Loucy (cell line): Measurements from ENCODE around the gene NCAPH2.

ENCODE experiments used
- H2AFZ ChIP-seq: fragments of 200-600 bp; sonication (generic); 2 replicates; pipeline ENCODE4 v1.6.0; 2016; ENCODE audit warnings: antibody characterized with exemption, mild to moderate bottlenecking, low read length, moderate library complexity
- H3F3A ChIP-seq: fragments of 200-600 bp; 2 replicates; pipeline ENCODE4 v1.6.0; 2016; ENCODE audit warnings: antibody characterized with exemption, low read depth, mild to moderate bottlenecking
- H3K27me3 ChIP-seq: fragments of 200-600 bp; sonication (generic); 2 replicates; pipeline ENCODE4 v1.6.1; 2014; ENCODE audit warnings: low read length, mild to moderate bottlenecking; ENCODE audit not compliant: insufficient read depth, poor library complexity, severe bottlenecking
- H3K36me3 ChIP-seq: fragments of 200-600 bp; sonication (generic); 2 replicates; pipeline ENCODE4 v1.6.1; 2016; ENCODE audit warnings: low read length; ENCODE audit not compliant: insufficient read depth
- H3K4me1 ChIP-seq: fragments of 200-600 bp; sonication (generic); 2 replicates; pipeline ENCODE4 v1.5.1; 2014; ENCODE audit warnings: low read length, mild to moderate bottlenecking; ENCODE audit not compliant: insufficient read depth, poor library complexity, severe bottlenecking
- H3K4me2 ChIP-seq: fragments of 200-600 bp; sonication (generic); 2 replicates; pipeline ENCODE4 v1.6.0; 2014; ENCODE audit warnings: antibody characterized with exemption, low read length, low read depth, mild to moderate bottlenecking; ENCODE audit not compliant: poor library complexity, severe bottlenecking
- H3K4me3 ChIP-seq: fragments of 200-600 bp; sonication (generic); 2 replicates; pipeline ENCODE4 v1.5.1; 2014; ENCODE audit warnings: low read length, mild to moderate bottlenecking, mixed read lengths; ENCODE audit not compliant: poor library complexity, severe bottlenecking
- H3K79me2 ChIP-seq: fragments of 200-600 bp; sonication (generic); 2 replicates; pipeline ENCODE4 v1.6.1; 2014; ENCODE audit warnings: low read length; ENCODE audit not compliant: insufficient read depth
- H3K9ac ChIP-seq: fragments of 200-600 bp; sonication (generic); 2 replicates; pipeline ENCODE4 v1.6.0; 2014; ENCODE audit warnings: mild to moderate bottlenecking, low read depth, low read length, moderate library complexity; ENCODE audit not compliant: poor library complexity, severe bottlenecking
- H3K9me2 ChIP-seq: fragments of 200-600 bp; sonication (generic); replicated peaks from 2 replicates; pipeline ENCODE4 v1.6.1; 2016; ENCODE audit warnings: low read depth, low read length, mixed read lengths
- H3K9me3 ChIP-seq: fragments of 200-600 bp; sonication (generic); 2 replicates; pipeline ENCODE4 v1.6.1; 2014; ENCODE audit warnings: mild to moderate bottlenecking, antibody characterized with exemption, low read length, low read depth; ENCODE audit not compliant: insufficient read depth
- H4K20me1 ChIP-seq: fragments of 200-600 bp; sonication (generic); 2 replicates; pipeline ENCODE4 v1.6.0; 2014; ENCODE audit warnings: antibody characterized with exemption, low read length, mild to moderate bottlenecking; ENCODE audit not compliant: insufficient read depth, poor library complexity, severe bottlenecking
- EZH2phosphoT487 ChIP-seq: fragments of 200-600 bp; IDR thresholded peaks from 2 replicates; pipeline ENCODE4 v1.6.1; 2018; ENCODE audit warnings: antibody characterized with exemption, mild to moderate bottlenecking, moderate library complexity, borderline replicate concordance
- TF ChIP-seq, protein P1 (sequence below): fragments of 200-600 bp; sonication (generic); conservative IDR thresholded peaks from 2 replicates; pipeline ENCODE4 v1.5.1; 2014; ENCODE audit warnings: mild to moderate bottlenecking, antibody characterized with exemption, low read length

NCAPH2 gene

DNA sequence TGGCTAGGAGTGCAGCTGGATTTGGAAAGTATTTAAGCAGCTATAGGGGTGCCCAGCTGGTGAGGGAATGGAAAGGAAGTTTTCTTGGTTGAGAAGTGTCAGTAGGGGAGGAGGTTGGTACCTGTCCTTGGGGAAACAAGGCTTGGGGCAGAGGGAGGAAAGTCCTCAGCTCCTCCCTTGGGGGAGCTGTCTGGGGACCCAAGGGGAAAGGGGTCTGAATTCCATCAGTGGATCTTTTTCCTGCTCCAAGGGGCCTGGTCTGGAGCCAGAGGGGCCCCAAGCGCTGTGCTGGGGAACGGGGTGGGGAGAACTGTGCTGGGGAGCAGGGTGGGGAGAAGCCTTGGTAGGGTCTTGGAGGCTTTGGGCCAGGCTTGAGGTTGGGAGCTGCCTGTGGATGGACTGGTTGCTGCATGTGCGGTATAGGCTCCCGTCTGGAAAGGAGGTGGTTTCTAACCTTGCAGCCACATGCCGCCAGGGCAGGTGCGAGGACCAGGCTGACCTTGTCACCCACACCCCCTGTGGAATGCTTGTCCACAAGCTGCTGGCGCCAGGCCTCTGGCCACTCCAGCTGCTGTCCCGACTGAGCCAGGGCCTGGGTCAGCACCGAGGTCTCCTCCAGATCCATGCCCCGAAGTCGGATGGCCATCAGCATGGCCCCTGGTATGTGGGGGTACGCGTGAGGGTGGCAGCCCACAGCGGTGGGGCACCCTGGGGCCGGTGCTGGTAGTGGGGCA lies 20.8 kb downstream of the NCAPH2 start:
- Histone ChIP-seq H2AFZ (no peak overlapping the region), H3K9me3 (no peaks in the 10 kb centered on the region), H3K79me2 (peaks cover 13% of the 10 kb centered on the region; the same call in 1 of the 2 replicates), H4K20me1 (peaks cover 6% of the 10 kb centered on the region), H3K9ac (no peak overlapping the region), H3K27me3 (no peaks in the 10 kb centered on the region), H3K9me2 (no peaks in the 10 kb centered on the region), H3F3A (peaks cover 4% of the 10 kb centered on the region; the same call in 1 of the 2 replicates), H3K4me2 (no peak overlapping the region), H3K36me3 (peaks cover 4% of the 10 kb centered on the region; the same call in 1 of the 2 replicates), H3K4me3 (no peak overlapping the region), H3K4me1 (peaks cover 16% of the 10 kb centered on the region)
- no peak for TF ChIP-seq EZH2phosphoT487

DNA sequence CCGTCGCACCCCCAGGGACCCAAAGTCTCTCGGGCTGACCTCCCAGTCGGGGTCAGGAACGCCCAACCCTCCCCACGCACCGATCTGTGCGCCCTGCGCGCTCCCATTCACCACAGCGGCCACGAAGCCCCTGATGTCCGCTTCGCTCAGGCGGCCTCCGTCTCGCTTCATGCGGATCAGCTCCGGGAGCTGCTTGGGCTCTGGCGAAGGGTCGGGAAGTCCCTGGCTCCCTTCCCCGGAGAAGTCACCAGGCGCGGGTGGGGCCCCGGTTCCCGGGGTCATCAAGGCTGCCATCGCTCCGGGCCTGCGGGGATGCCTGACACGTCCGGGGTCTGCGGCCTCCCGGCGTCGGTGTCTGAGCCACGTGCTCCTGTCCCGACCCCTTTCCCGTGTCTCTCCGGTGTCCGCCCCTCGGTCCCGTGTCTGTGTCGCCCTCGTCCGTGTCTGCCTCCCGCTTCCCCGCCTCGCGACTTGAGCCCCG lies 21.4 kb downstream of the NCAPH2 start:
- Histone ChIP-seq H3K4me3 (no peak overlapping the region), H3F3A (peaks cover 4% of the 10 kb centered on the region; the same call in 1 of the 2 replicates), H3K9ac (no peak overlapping the region), H3K4me2 (no peak overlapping the region), H3K27me3 (no peaks in the 10 kb centered on the region), H3K36me3 (no peaks in the 10 kb centered on the region), H4K20me1 (peaks cover 6% of the 10 kb centered on the region), H3K9me2 (no peaks in the 10 kb centered on the region), H3K79me2 (peaks cover 7% of the 10 kb centered on the region; the same call in 1 of the 2 replicates), H3K9me3 (no peaks in the 10 kb centered on the region), H2AFZ (no peak overlapping the region), H3K4me1 (peaks cover 17% of the 10 kb centered on the region)
- TF ChIP-seq EZH2phosphoT487, result no peak
- TF ChIP-seq, protein P1, sequence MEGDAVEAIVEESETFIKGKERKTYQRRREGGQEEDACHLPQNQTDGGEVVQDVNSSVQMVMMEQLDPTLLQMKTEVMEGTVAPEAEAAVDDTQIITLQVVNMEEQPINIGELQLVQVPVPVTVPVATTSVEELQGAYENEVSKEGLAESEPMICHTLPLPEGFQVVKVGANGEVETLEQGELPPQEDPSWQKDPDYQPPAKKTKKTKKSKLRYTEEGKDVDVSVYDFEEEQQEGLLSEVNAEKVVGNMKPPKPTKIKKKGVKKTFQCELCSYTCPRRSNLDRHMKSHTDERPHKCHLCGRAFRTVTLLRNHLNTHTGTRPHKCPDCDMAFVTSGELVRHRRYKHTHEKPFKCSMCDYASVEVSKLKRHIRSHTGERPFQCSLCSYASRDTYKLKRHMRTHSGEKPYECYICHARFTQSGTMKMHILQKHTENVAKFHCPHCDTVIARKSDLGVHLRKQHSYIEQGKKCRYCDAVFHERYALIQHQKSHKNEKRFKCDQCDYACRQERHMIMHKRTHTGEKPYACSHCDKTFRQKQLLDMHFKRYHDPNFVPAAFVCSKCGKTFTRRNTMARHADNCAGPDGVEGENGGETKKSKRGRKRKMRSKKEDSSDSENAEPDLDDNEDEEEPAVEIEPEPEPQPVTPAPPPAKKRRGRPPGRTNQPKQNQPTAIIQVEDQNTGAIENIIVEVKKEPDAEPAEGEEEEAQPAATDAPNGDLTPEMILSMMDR, result no peak

- peaks cover 2% of the 10 kb centered on the region; the same call in 1 of the 2 replicates for H3K79me2 ChIP-seq
- H3K9me3 ChIP-seq, result no peaks in the 10 kb centered on the region
- H3K4me1 ChIP-seq, result peaks cover 18% of the 10 kb centered on the region
- H4K20me1 ChIP-seq, result peaks cover 6% of the 10 kb centered on the region
- TF ChIP-seq EZH2phosphoT487, result no peak
- TF ChIP-seq, protein P1, result no peak
- no peaks in the 10 kb centered on the region for H3K27me3 ChIP-seq
- H2AFZ ChIP-seq, result no peak within 1 kb of the TSS
- H3K9me2 ChIP-seq, result no peaks in the 10 kb centered on the region
- H3F3A ChIP-seq, result peaks cover 4% of the 10 kb centered on the region; the same call in 1 of the 2 replicates
- no peak within 1 kb of the TSS for H3K4me3 ChIP-seq
- no peak within 1 kb of the TSS for H3K9ac ChIP-seq
- no peaks in the 10 kb centered on the region for H3K36me3 ChIP-seq
- H3K4me2 ChIP-seq, result no peak within 1 kb of the TSS
Observed at GRCh38 chr22:50529897-50530579, 22.0 kb downstream of the NCAPH2 start, which contains the start of gene TYMP. TSS of gene TYMP (minus strand) at chr22:50530012. CDS start at chr22:50529709, 303 bp downstream.
